Panc1 (cell line): ENCODE data around the gene FBXL3. TPM values are rescaled to one million over a fixed set of nuclear protein-coding genes. Genes with fewer than 3 reads are reported as not detected.

Source experiments
- ATAC-seq: fragments of 200-7000 bp; cut with Tn5 transposase; 2 replicates; pipeline ENCODE4 v1.9.1; 2020; ENCODE audit warnings: mild to moderate bottlenecking, moderate library complexity
- BruUV-seq: library from RNA; stranded (reverse); fragments of 400-500 nt; replicated peaks from 2 replicates; lab custom pipeline; 2021; lab: Mats Ljungman, UMichigan
- CTCF ChIA-PET: fragments of 300-600 bp; sonication (Branson Sonifier 250); formaldehyde crosslinking; loops from one replicate; lab custom pipeline; 2022; ENCODE audit warnings: antibody characterized with exemption; lab: Charles Lee
- POLR2A ChIA-PET: fragments of 300-600 bp; sonication (Branson Sonifier 250); formaldehyde crosslinking; loops from one replicate; lab custom pipeline; 2022; ENCODE audit warnings: antibody characterized with exemption; lab: Charles Lee
- DNase-seq: peaks from one replicate; pipeline ENCODE4 v3.0.0-alpha.2; 2010; ENCODE audit warnings: low read depth, low spot score
- H3K27ac ChIP-seq: 2 replicates; pipeline ENCODE4 v1.5.1; 2011; ENCODE audit warnings: mild to moderate bottlenecking, low read length, inconsistent platforms
- H3K27me3 ChIP-seq: fragments of 200-500 bp; sonication (Bioruptor generic); 2 replicates; pipeline ENCODE4 v1.6.0; 2014; ENCODE audit warnings: low read length, inconsistent platforms; ENCODE audit not compliant: control insufficient read depth, insufficient read depth
- H3K36me3 ChIP-seq: fragments of 200-500 bp; sonication (Bioruptor generic); 2 replicates; pipeline ENCODE4 v1.5.1; 2014; ENCODE audit warnings: inconsistent platforms, mild to moderate bottlenecking, low read length, moderate library complexity; ENCODE audit not compliant: control insufficient read depth, insufficient read depth
- H3K4me1 ChIP-seq: 2 replicates; pipeline ENCODE4 v1.5.1; 2011; ENCODE audit warnings: inconsistent platforms, mild to moderate bottlenecking, low read length, moderate library complexity; ENCODE audit not compliant: control insufficient read depth, insufficient read depth
- H3K4me3 ChIP-seq, 2 experiments: 2 replicates each; pipeline ENCODE4 v1.5.1; 2011 to 2012; ENCODE audit warnings: low read depth in 2 of 2, low read length in 2 of 2, mild to moderate bottlenecking in 2 of 2, inconsistent platforms in 1 of 2, moderate library complexity in 1 of 2
- H3K9me3 ChIP-seq: fragments of 200-500 bp; sonication (Bioruptor generic); 2 replicates; pipeline ENCODE4 v1.5.1; 2014; ENCODE audit warnings: low read depth, mild to moderate bottlenecking, inconsistent platforms, low read length, moderate library complexity; ENCODE audit not compliant: control insufficient read depth, insufficient read depth
- POLR2AphosphoS5 ChIP-seq: IDR thresholded peaks from 2 replicates; pipeline ENCODE4 v1.6.1; 2012; ENCODE audit warnings: mild to moderate bottlenecking, low read depth, low read length, moderate library complexity
- SIN3A ChIP-seq: IDR thresholded peaks from 2 replicates; pipeline ENCODE4 v1.6.1; 2012; ENCODE audit warnings: low read depth, mild to moderate bottlenecking, low read length, moderate library complexity, borderline replicate concordance; ENCODE audit not compliant: insufficient read depth
- TCF7L2 ChIP-seq: IDR thresholded peaks from 2 replicates; pipeline ENCODE4 v1.6.1; 2011; ENCODE audit warnings: mild to moderate bottlenecking, low read depth, low read length, inconsistent platforms
- in situ Hi-C: cut with HindIII; loops from 2 replicates; pipeline ENCODE4 v1.10.0; 2016; ENCODE audit warnings: low sequenced_read_pairs, low pct_unique_long_range_greater_than_20kb
- intact Hi-C: fragments of 100-400 bp; cut with micrococcal nuclease; formaldehyde crosslinking; loops from one replicate; pipeline ENCODE4 v1.10.0; 2022; ENCODE audit not compliant: unreplicated experiment
- total RNA-seq: library from RNA; stranded (reverse); gene quantifications from one replicate; pipeline ENCODE4 v1.2.1, GENCODE V29; 2021; ENCODE audit not compliant: unreplicated experiment
- TF ChIP-seq, protein P1 (sequence below), 2 experiments: IDR thresholded peaks; 2 replicates each; pipeline ENCODE4 v1.6.1; 2011 to 2012; ENCODE audit warnings: low read depth in 2 of 2, control low read depth in 1 of 2, low read length in 1 of 2, mild to moderate bottlenecking in 1 of 2, moderate library complexity in 1 of 2; ENCODE audit not compliant: insufficient read depth in 1 of 2
- TF ChIP-seq, protein P2 (sequence below): fragments of 450-650 bp; IDR thresholded peaks from 2 replicates; pipeline ENCODE4 v1.5.1; 2017; ENCODE audit warnings: mild to moderate bottlenecking

The FBXL3 gene
- total RNA-seq, 1 experiment from 2014 or later = 18.5 TPM

DNA sequence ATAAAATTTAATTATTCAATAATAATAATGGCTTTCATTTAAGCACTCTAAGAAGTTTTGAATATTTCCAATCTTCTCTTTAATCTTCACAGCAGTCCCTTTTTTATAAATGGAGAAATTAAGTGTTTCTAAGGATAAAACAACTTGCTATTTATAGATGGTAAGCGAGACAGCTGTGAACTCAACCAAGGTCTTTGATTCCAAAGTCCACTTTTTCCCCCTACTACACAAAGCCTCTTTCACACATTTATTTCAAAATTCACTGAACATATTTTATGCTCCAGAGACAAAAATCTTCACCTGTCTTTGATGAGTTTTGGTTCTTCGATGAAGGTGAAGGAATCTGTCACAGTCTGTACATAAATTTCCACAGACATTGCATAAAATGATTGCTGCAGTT is 34.4 kb upstream of the FBXL3 start:
- intact Hi-C loops = no loop called here
- Histone ChIP-seq H3K4me1 (no peaks in the 10 kb centered on the region), H3K27ac (no peak overlapping the region), H3K27me3 (no peaks in the 10 kb centered on the region), H3K4me3 (no peak overlapping the region), H3K36me3 (peaks cover 7% of the 10 kb centered on the region; the same call in 1 of the 2 replicates), H3K9me3 (no peaks in the 10 kb centered on the region)
- ChIA-PET CTCF (no interaction called here), POLR2A (no interaction called here)
- no peak for ATAC-seq
- TF ChIP-seq POLR2AphosphoS5 = no peak
- TF ChIP-seq TCF7L2 = no peak
- TF ChIP-seq, protein P1, sequence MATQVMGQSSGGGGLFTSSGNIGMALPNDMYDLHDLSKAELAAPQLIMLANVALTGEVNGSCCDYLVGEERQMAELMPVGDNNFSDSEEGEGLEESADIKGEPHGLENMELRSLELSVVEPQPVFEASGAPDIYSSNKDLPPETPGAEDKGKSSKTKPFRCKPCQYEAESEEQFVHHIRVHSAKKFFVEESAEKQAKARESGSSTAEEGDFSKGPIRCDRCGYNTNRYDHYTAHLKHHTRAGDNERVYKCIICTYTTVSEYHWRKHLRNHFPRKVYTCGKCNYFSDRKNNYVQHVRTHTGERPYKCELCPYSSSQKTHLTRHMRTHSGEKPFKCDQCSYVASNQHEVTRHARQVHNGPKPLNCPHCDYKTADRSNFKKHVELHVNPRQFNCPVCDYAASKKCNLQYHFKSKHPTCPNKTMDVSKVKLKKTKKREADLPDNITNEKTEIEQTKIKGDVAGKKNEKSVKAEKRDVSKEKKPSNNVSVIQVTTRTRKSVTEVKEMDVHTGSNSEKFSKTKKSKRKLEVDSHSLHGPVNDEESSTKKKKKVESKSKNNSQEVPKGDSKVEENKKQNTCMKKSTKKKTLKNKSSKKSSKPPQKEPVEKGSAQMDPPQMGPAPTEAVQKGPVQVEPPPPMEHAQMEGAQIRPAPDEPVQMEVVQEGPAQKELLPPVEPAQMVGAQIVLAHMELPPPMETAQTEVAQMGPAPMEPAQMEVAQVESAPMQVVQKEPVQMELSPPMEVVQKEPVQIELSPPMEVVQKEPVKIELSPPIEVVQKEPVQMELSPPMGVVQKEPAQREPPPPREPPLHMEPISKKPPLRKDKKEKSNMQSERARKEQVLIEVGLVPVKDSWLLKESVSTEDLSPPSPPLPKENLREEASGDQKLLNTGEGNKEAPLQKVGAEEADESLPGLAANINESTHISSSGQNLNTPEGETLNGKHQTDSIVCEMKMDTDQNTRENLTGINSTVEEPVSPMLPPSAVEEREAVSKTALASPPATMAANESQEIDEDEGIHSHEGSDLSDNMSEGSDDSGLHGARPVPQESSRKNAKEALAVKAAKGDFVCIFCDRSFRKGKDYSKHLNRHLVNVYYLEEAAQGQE (IDR thresholded peaks at IDR 0.05; ENCODE audit: insufficient read depth in 1 of 2, low read depth in 2 of 2, low read length in 1 of 2) = no peak
- TF ChIP-seq, protein P2, sequence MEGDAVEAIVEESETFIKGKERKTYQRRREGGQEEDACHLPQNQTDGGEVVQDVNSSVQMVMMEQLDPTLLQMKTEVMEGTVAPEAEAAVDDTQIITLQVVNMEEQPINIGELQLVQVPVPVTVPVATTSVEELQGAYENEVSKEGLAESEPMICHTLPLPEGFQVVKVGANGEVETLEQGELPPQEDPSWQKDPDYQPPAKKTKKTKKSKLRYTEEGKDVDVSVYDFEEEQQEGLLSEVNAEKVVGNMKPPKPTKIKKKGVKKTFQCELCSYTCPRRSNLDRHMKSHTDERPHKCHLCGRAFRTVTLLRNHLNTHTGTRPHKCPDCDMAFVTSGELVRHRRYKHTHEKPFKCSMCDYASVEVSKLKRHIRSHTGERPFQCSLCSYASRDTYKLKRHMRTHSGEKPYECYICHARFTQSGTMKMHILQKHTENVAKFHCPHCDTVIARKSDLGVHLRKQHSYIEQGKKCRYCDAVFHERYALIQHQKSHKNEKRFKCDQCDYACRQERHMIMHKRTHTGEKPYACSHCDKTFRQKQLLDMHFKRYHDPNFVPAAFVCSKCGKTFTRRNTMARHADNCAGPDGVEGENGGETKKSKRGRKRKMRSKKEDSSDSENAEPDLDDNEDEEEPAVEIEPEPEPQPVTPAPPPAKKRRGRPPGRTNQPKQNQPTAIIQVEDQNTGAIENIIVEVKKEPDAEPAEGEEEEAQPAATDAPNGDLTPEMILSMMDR = no peak
- TF ChIP-seq SIN3A = no peak
- in situ Hi-C loops = no loop called here
- DNase-seq = no peak
- BruUV-seq = no TSS peak

DNA sequence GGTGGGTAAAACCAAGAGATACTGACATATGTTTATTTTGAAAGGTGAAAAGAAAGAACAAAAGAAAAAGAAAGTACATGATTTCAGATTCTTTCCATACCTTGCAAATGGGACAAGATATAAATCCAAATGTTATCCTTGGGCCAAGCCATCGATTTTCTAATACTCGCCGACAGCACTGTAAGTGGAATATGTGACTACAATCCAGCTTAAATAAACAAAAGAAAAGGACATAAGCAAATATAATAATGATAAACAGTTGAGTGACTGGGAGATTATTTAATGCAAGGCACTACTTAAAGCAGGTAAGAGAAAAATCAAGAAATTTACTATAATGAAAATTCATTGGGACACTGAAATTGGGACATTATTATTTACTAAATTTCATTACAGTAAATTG is 29.9 kb upstream of the FBXL3 start:
- TF ChIP-seq, protein P1 (IDR thresholded peaks at IDR 0.05; ENCODE audit: insufficient read depth in 1 of 2, low read depth in 2 of 2, low read length in 1 of 2) = no peak
- TF ChIP-seq, protein P2 = no peak
- TF ChIP-seq TCF7L2 (no peak), SIN3A (no peak), POLR2AphosphoS5 (no peak)
- no peak overlapping the region for H3K27ac ChIP-seq
- ChIA-PET POLR2A (no interaction called here), CTCF (no interaction called here)
- no peak overlapping the region for H3K4me3 ChIP-seq
- no peak for DNase-seq
- no peaks in the 10 kb centered on the region for H3K9me3 ChIP-seq
- H3K4me1 ChIP-seq = no peaks in the 10 kb centered on the region
- no peak for ATAC-seq
- no TSS peak for BruUV-seq
- intact Hi-C loops (no loop called here), in situ Hi-C loops (no loop called here)
- no peaks in the 10 kb centered on the region for H3K27me3 ChIP-seq
- H3K36me3 ChIP-seq = peaks cover 13% of the 10 kb centered on the region
